GM10266 (cell line): ENCODE results near the gene CDH23.

Experiments
- DNase-seq: peaks from one replicate; pipeline ENCODE4 v3.0.0; 2012; ENCODE audit errors: extremely low spot score
- CTCF ChIP-seq: IDR thresholded peaks from 2 replicates; pipeline ENCODE4 v1.5.1; 2012; ENCODE audit warnings: mild to moderate bottlenecking, low read depth; ENCODE audit not compliant: control insufficient read depth, insufficient read depth; ENCODE audit errors: missing control alignments

The CDH23 gene

GRCh38 chr10:71361581-71361980 is 35.1 kb upstream of the CDH23 start:
- DNase-seq = no peak
- no peak for TF ChIP-seq CTCF

GRCh38 chr10:71362141-71362540 is 34.6 kb upstream of the CDH23 start:
- no peak for TF ChIP-seq CTCF
- no peak for DNase-seq

GRCh38 chr10:71363936-71364335 is 32.8 kb upstream of the CDH23 start:
- TF ChIP-seq CTCF = no peak
- no peak for DNase-seq

GRCh38 chr10:71365366-71365765 is 31.4 kb upstream of the CDH23 start:
- no peak for TF ChIP-seq CTCF
- DNase-seq = no peak

- no peak for TF ChIP-seq CTCF
Observed at GRCh38 chr10:71366690-71367089, 30.0 kb upstream of the CDH23 start.

GRCh38 chr10:71367271-71367670 is 29.4 kb upstream of the CDH23 start:
- no peak for TF ChIP-seq CTCF

More at GRCh38 chr10:71366690-71367089, 30.0 kb upstream of the CDH23 start:
- no peak for DNase-seq

GRCh38 chr10:71368176-71368575 is 28.5 kb upstream of the CDH23 start:
- TF ChIP-seq CTCF = no peak

More at GRCh38 chr10:71367271-71367670, 29.4 kb upstream of the CDH23 start:
- DNase-seq = no peak

More at GRCh38 chr10:71368176-71368575, 28.5 kb upstream of the CDH23 start:
- no peak for DNase-seq
